BLaER1 (cell line): Measurements from ENCODE around the gene UNC5A.

Experiments
- H3K27ac ChIP-seq: shearing (Covaris generic); formaldehyde crosslinking; 2 replicates; pipeline ENCODE4 v1.8.1; 2022
- H3K27me3 ChIP-seq: shearing (Covaris generic); formaldehyde crosslinking; 2 replicates; pipeline ENCODE4 v1.8.1; 2022
- H3K36me3 ChIP-seq: shearing (Covaris generic); formaldehyde crosslinking; 2 replicates; pipeline ENCODE4 v1.8.1; 2022
- H3K4me1 ChIP-seq: shearing (Covaris generic); formaldehyde crosslinking; 2 replicates; pipeline ENCODE4 v1.8.1; 2022
- H3K4me2 ChIP-seq: shearing (Covaris generic); formaldehyde crosslinking; 2 replicates; pipeline ENCODE4 v1.8.1; 2022
- H3K4me3 ChIP-seq: shearing (Covaris generic); formaldehyde crosslinking; 2 replicates; pipeline ENCODE4 v1.8.1; 2022
- H3K9ac ChIP-seq: shearing (Covaris generic); formaldehyde crosslinking; 2 replicates; pipeline ENCODE4 v1.8.1; 2022
- H3K9me3 ChIP-seq: shearing (Covaris generic); formaldehyde crosslinking; 2 replicates; pipeline ENCODE4 v1.8.1; 2022
- H4K20me1 ChIP-seq: shearing (Covaris generic); formaldehyde crosslinking; 2 replicates; pipeline ENCODE4 v1.8.1; 2022
- Cebpa-rat ChIP-seq: shearing (Covaris generic); IDR thresholded peaks from 2 replicates; pipeline ENCODE4 v1.8.1; 2022

UNC5A gene

GRCh38 chr5:176790941-176791340 lies 19.4 kb upstream of the UNC5A start:
- H4K20me1 ChIP-seq, result peaks cover 18% of the 10 kb centered on the region; the same call in 1 of the 2 replicates
- no peak overlapping the region for H3K4me2 ChIP-seq
- no peak for TF ChIP-seq Cebpa-rat
- no peaks in the 10 kb centered on the region for H3K36me3 ChIP-seq
- H3K27me3 ChIP-seq, result peaks cover 60% of the 10 kb centered on the region
- H3K9ac ChIP-seq, result no peak overlapping the region
- no peak overlapping the region for H3K27ac ChIP-seq
- H3K9me3 ChIP-seq, result no peaks in the 10 kb centered on the region
- H3K4me1 ChIP-seq, result peaks cover 16% of the 10 kb centered on the region
- no peak overlapping the region for H3K4me3 ChIP-seq

GRCh38 chr5:176792655-176793342 lies 17.6 kb upstream of the UNC5A start:
- no peaks in the 10 kb centered on the region for H3K36me3 ChIP-seq
- H3K9me3 ChIP-seq, result no peaks in the 10 kb centered on the region
- H3K27ac ChIP-seq, result no peak overlapping the region
- no peak for TF ChIP-seq Cebpa-rat
- H4K20me1 ChIP-seq, result peaks cover 23% of the 10 kb centered on the region; the same call in 1 of the 2 replicates
- no peak overlapping the region for H3K9ac ChIP-seq
- no peak overlapping the region for H3K4me3 ChIP-seq
- no peak overlapping the region for H3K4me2 ChIP-seq
- peaks cover 72% of the 10 kb centered on the region for H3K27me3 ChIP-seq
- H3K4me1 ChIP-seq, result peaks cover 16% of the 10 kb centered on the region

- no peak overlapping the region for H3K27ac ChIP-seq
- H3K4me1 ChIP-seq, result peaks cover 16% of the 10 kb centered on the region
- H3K9ac ChIP-seq, result no peak overlapping the region
- H3K9me3 ChIP-seq, result no peaks in the 10 kb centered on the region
- no peaks in the 10 kb centered on the region for H3K36me3 ChIP-seq
- no peak overlapping the region for H3K4me3 ChIP-seq
- H3K4me2 ChIP-seq, result no peak overlapping the region
- peaks cover 23% of the 10 kb centered on the region; the same call in 1 of the 2 replicates for H4K20me1 ChIP-seq
- no peak for TF ChIP-seq Cebpa-rat
- H3K27me3 ChIP-seq, result peaks cover 67% of the 10 kb centered on the region
Measured at GRCh38 chr5:176793343-176793699, 17.0 kb upstream of the UNC5A start.

GRCh38 chr5:176793736-176794135 lies 16.6 kb upstream of the UNC5A start:
- no peak for TF ChIP-seq Cebpa-rat
- no peak overlapping the region for H3K4me3 ChIP-seq
- no peak overlapping the region for H3K9ac ChIP-seq
- H3K9me3 ChIP-seq, result no peaks in the 10 kb centered on the region
- no peak overlapping the region for H3K4me2 ChIP-seq
- peaks cover 13% of the 10 kb centered on the region for H3K4me1 ChIP-seq
- peaks cover 63% of the 10 kb centered on the region for H3K27me3 ChIP-seq
- H4K20me1 ChIP-seq, result peaks cover 19% of the 10 kb centered on the region; the same call in 1 of the 2 replicates
- no peaks in the 10 kb centered on the region for H3K36me3 ChIP-seq
- no peak overlapping the region for H3K27ac ChIP-seq

- H4K20me1 ChIP-seq, result peaks cover 11% of the 10 kb centered on the region; the same call in 1 of the 2 replicates
- H3K9me3 ChIP-seq, result no peaks in the 10 kb centered on the region
- peaks cover 62% of the 10 kb centered on the region for H3K27me3 ChIP-seq
- H3K9ac ChIP-seq, result no peak overlapping the region
- no peak overlapping the region for H3K27ac ChIP-seq
- no peak for TF ChIP-seq Cebpa-rat
- no peak overlapping the region for H3K4me3 ChIP-seq
- H3K4me1 ChIP-seq, result peaks cover 5% of the 10 kb centered on the region
- H3K4me2 ChIP-seq, result no peak overlapping the region
- H3K36me3 ChIP-seq, result no peaks in the 10 kb centered on the region
Measured at GRCh38 chr5:176794509-176794908, 15.8 kb upstream of the UNC5A start.

DNA sequence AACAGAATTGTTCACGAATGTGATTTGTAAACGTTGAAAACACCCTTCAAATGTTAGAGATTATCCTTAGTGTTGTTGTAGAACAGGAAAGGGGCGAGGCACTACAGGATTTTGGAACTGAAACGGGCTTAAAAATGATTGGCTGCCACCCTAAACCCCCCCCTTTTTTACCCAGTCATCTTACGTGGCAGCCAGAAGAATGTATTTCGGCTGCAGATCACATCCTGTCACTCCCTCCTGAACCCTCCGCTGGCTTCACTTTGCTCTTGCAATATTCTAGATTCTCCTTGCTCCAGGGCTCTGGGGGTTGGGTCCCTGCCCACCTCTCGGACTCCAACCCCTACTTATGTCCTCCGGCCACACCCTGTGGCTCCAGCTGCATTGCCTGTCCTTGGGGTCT lies 13.9 kb upstream of the UNC5A start:
- peaks cover 11% of the 10 kb centered on the region; the same call in 1 of the 2 replicates for H4K20me1 ChIP-seq
- no peaks in the 10 kb centered on the region for H3K36me3 ChIP-seq
- no peak overlapping the region for H3K4me3 ChIP-seq
- no peaks in the 10 kb centered on the region for H3K4me1 ChIP-seq
- no peak overlapping the region for H3K4me2 ChIP-seq
- peaks cover 52% of the 10 kb centered on the region for H3K27me3 ChIP-seq
- no peaks in the 10 kb centered on the region for H3K9me3 ChIP-seq
- no peak overlapping the region for H3K9ac ChIP-seq
- no peak overlapping the region for H3K27ac ChIP-seq
- TF ChIP-seq Cebpa-rat, result no peak

DNA sequence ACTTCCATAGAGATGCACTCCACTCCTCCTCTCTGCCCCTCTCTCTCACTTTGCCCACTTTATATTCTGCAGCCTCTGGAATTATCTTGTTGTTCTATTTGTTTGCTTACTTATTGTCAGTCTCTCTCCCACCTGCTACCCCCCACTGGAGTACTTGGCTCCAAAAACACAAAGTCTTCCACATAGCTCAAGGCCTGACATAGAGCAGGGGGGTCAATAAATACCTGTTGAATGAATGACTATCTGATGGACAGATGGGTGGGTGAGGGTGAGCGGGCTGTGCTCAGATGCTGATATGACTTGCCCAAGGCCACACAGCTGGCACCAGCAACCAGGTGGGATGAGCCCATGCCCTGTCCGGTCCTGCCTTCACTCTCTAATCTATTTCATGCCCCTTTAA lies 13.4 kb upstream of the UNC5A start:
- H3K9me3 ChIP-seq, result no peaks in the 10 kb centered on the region
- TF ChIP-seq Cebpa-rat, result no peak
- no peaks in the 10 kb centered on the region for H3K36me3 ChIP-seq
- no peaks in the 10 kb centered on the region for H3K4me1 ChIP-seq
- H3K4me2 ChIP-seq, result no peak overlapping the region
- no peak overlapping the region for H3K27ac ChIP-seq
- H4K20me1 ChIP-seq, result peaks cover 11% of the 10 kb centered on the region; the same call in 1 of the 2 replicates
- H3K27me3 ChIP-seq, result peaks cover 50% of the 10 kb centered on the region
- no peak overlapping the region for H3K9ac ChIP-seq
- no peak overlapping the region for H3K4me3 ChIP-seq

GRCh38 chr5:176797456-176798050 lies 12.8 kb upstream of the UNC5A start:
- Histone ChIP-seq H3K27me3 (peaks cover 44% of the 10 kb centered on the region), H4K20me1 (peaks cover 13% of the 10 kb centered on the region; the same call in 1 of the 2 replicates), H3K9me3 (no peaks in the 10 kb centered on the region), H3K4me2 (no peak overlapping the region), H3K27ac (no peak overlapping the region), H3K36me3 (no peaks in the 10 kb centered on the region), H3K4me1 (no peaks in the 10 kb centered on the region), H3K4me3 (no peak overlapping the region), H3K9ac (no peak overlapping the region)
- TF ChIP-seq Cebpa-rat, result no peak

- Histone ChIP-seq H3K4me3 (no peak overlapping the region), H3K4me1 (no peaks in the 10 kb centered on the region), H4K20me1 (peaks cover 21% of the 10 kb centered on the region; the same call in 1 of the 2 replicates), H3K4me2 (no peak overlapping the region), H3K36me3 (no peaks in the 10 kb centered on the region), H3K9me3 (no peaks in the 10 kb centered on the region), H3K27me3 (peaks cover 37% of the 10 kb centered on the region), H3K9ac (no peak overlapping the region), H3K27ac (no peak overlapping the region)
- no peak for TF ChIP-seq Cebpa-rat
Measured at GRCh38 chr5:176798086-176798876, 12.1 kb upstream of the UNC5A start.

- no peaks in the 10 kb centered on the region for H3K4me1 ChIP-seq
- no peak overlapping the region for H3K4me2 ChIP-seq
- no peak for TF ChIP-seq Cebpa-rat
- H3K27me3 ChIP-seq, result peaks cover 32% of the 10 kb centered on the region
- no peak overlapping the region for H3K9ac ChIP-seq
- H3K4me3 ChIP-seq, result no peak overlapping the region
- no peak overlapping the region for H3K27ac ChIP-seq
- no peaks in the 10 kb centered on the region for H3K9me3 ChIP-seq
- H4K20me1 ChIP-seq, result peaks cover 24% of the 10 kb centered on the region; the same call in 1 of the 2 replicates
- H3K36me3 ChIP-seq, result no peaks in the 10 kb centered on the region
Measured at GRCh38 chr5:176798949-176799348, 11.4 kb upstream of the UNC5A start.
